Measurements from ENCODE around the gene GRIK2. TPM values are rescaled to one million over a fixed set of nuclear protein-coding genes. Genes with fewer than 3 reads are reported as not detected.

Gene GRIK2
- total RNA-seq, 1 experiment from 2014 or later, result 0.55 TPM

GRCh38 chr6:101686653-101687052 lies 293.1 kb downstream of the GRIK2 start:
- H3K27me3 ChIP-seq (ENCODE audit: low read length), result no peaks in the 10 kb centered on the region
- no peak overlapping the region for H3K9ac ChIP-seq (ENCODE audit: low read length)
- ChIA-PET POLR2A (ENCODE audit: unreplicated experiment) (no interaction called here), CTCF (no interaction called here)
- no peaks in the 10 kb centered on the region for H3K9me3 ChIP-seq (ENCODE audit: low read length)
- no peaks in the 10 kb centered on the region for H3K9me2 ChIP-seq (replicated peaks; ENCODE audit: low read length)
- H2AFZ ChIP-seq (ENCODE audit: low read length), result no peak overlapping the region
- intact Hi-C loops (cut with micrococcal nuclease), result no loop called here
- H3F3A ChIP-seq (ENCODE audit: low read length, unreplicated experiment), result no peaks in the 10 kb centered on the region
- no peak for DNase-seq
- TF ChIP-seq CTCF (conservative IDR thresholded peaks at IDR 0.05; ENCODE audit: low read depth, low read length), result no peak
- TF ChIP-seq EZH2 (IDR thresholded peaks at IDR 0.05; ENCODE audit: low read length, unreplicated experiment), result no peak
- TF ChIP-seq EZH2phosphoT487 (IDR thresholded peaks at IDR 0.05; ENCODE audit: borderline replicate concordance, low read length), result no peak
- H3K27ac ChIP-seq (ENCODE audit: low read length), result no peak overlapping the region
- H3K4me3 ChIP-seq (ENCODE audit: low read length), result no peak overlapping the region
- H4K20me1 ChIP-seq (ENCODE audit: low read length), result no peaks in the 10 kb centered on the region
- no peaks in the 10 kb centered on the region for H3K36me3 ChIP-seq (ENCODE audit: low read depth, low read length)
- H3K4me1 ChIP-seq (ENCODE audit: insufficient read depth, low read length), result no peaks in the 10 kb centered on the region
- BruUV-seq (replicated peaks), result no TSS peak
- H3K79me2 ChIP-seq (ENCODE audit: low read length), result no peaks in the 10 kb centered on the region
- no peak overlapping the region for H3K4me2 ChIP-seq (ENCODE audit: low read length)
- no peak for ATAC-seq

- no peak overlapping the region for H3K9ac ChIP-seq (ENCODE audit: low read length)
- no peak for DNase-seq
- no peak overlapping the region for H3K4me2 ChIP-seq (ENCODE audit: low read length)
- H3K27ac ChIP-seq (ENCODE audit: low read length), result no peak overlapping the region
- POLR2A ChIA-PET (ENCODE audit: unreplicated experiment), result no interaction called here
- no peaks in the 10 kb centered on the region for H3K27me3 ChIP-seq (ENCODE audit: low read length)
- no peaks in the 10 kb centered on the region for H3K9me2 ChIP-seq (replicated peaks; ENCODE audit: low read length)
- no peaks in the 10 kb centered on the region for H3K9me3 ChIP-seq (ENCODE audit: low read length)
- H3F3A ChIP-seq (ENCODE audit: low read length, unreplicated experiment), result no peaks in the 10 kb centered on the region
- no peaks in the 10 kb centered on the region for H3K79me2 ChIP-seq (ENCODE audit: low read length)
- H3K4me3 ChIP-seq (ENCODE audit: low read length), result no peak overlapping the region
- no peaks in the 10 kb centered on the region for H3K4me1 ChIP-seq (ENCODE audit: insufficient read depth, low read length)
- no TSS peak for BruUV-seq (replicated peaks)
- CTCF ChIA-PET, result no interaction called here
- ATAC-seq, result no peak
- no peak overlapping the region for H2AFZ ChIP-seq (ENCODE audit: low read length)
- no peaks in the 10 kb centered on the region for H4K20me1 ChIP-seq (ENCODE audit: low read length)
- H3K36me3 ChIP-seq (ENCODE audit: low read depth, low read length), result no peaks in the 10 kb centered on the region
- TF ChIP-seq CTCF (conservative IDR thresholded peaks at IDR 0.05; ENCODE audit: low read depth, low read length), result no peak
- no peak for TF ChIP-seq EZH2 (IDR thresholded peaks at IDR 0.05; ENCODE audit: low read length, unreplicated experiment)
- TF ChIP-seq EZH2phosphoT487 (IDR thresholded peaks at IDR 0.05; ENCODE audit: borderline replicate concordance, low read length), result no peak
- intact Hi-C loops (cut with micrococcal nuclease), result no loop called here
Observed at GRCh38 chr6:101689156-101689555, 295.6 kb downstream of the GRIK2 start.

- ATAC-seq, result no peak
- Histone ChIP-seq H3K79me2 (ENCODE audit: low read length) (no peaks in the 10 kb centered on the region), H3K36me3 (ENCODE audit: low read depth, low read length) (no peaks in the 10 kb centered on the region), H3K9ac (ENCODE audit: low read length) (no peak overlapping the region), H4K20me1 (ENCODE audit: low read length) (no peaks in the 10 kb centered on the region), H2AFZ (ENCODE audit: low read length) (no peak overlapping the region), H3K27ac (ENCODE audit: low read length) (no peak overlapping the region), H3K4me3 (ENCODE audit: low read length) (no peak overlapping the region), H3K9me3 (ENCODE audit: low read length) (no peaks in the 10 kb centered on the region), H3K4me2 (ENCODE audit: low read length) (no peak overlapping the region), H3K4me1 (ENCODE audit: insufficient read depth, low read length) (no peaks in the 10 kb centered on the region), H3F3A (ENCODE audit: low read length, unreplicated experiment) (no peaks in the 10 kb centered on the region), H3K27me3 (ENCODE audit: low read length) (no peaks in the 10 kb centered on the region), H3K9me2 (replicated peaks; ENCODE audit: low read length) (no peaks in the 10 kb centered on the region)
- DNase-seq, result no peak
- no peak for TF ChIP-seq CTCF (conservative IDR thresholded peaks at IDR 0.05; ENCODE audit: low read depth, low read length)
- no peak for TF ChIP-seq EZH2phosphoT487 (IDR thresholded peaks at IDR 0.05; ENCODE audit: borderline replicate concordance, low read length)
- TF ChIP-seq EZH2 (IDR thresholded peaks at IDR 0.05; ENCODE audit: low read length, unreplicated experiment), result no peak
- intact Hi-C loops (cut with micrococcal nuclease), result no loop called here
- ChIA-PET CTCF (no interaction called here), POLR2A (ENCODE audit: unreplicated experiment) (no interaction called here)
- BruUV-seq (replicated peaks), result no TSS peak
Observed at GRCh38 chr6:101689695-101690094, 296.2 kb downstream of the GRIK2 start.
